Ectodermal cell (in vitro differentiated cells): ENCODE measurements around the gene FTO.

Experiments used
- H3K27ac ChIP-seq: 2 replicates; pipeline ENCODE4 v1.7.0; 2013; ENCODE audit warnings: mild to moderate bottlenecking, low read depth, low read length; ENCODE audit not compliant: insufficient read depth, poor library complexity, severe bottlenecking
- H3K27me3 ChIP-seq: 2 replicates; pipeline ENCODE4 v1.7.0; 2013; ENCODE audit warnings: mild to moderate bottlenecking, low read length; ENCODE audit not compliant: insufficient read depth, control insufficient read depth, poor library complexity, severe bottlenecking
- H3K36me3 ChIP-seq: one replicate; pipeline ENCODE4 v1.7.0; 2013; ENCODE audit warnings: low read length; ENCODE audit not compliant: control insufficient read depth, insufficient read depth
- H3K4me1 ChIP-seq: one replicate; pipeline ENCODE4 v1.7.0; 2013; ENCODE audit warnings: low read length; ENCODE audit not compliant: control insufficient read depth, insufficient read depth
- H3K4me3 ChIP-seq: 2 replicates; pipeline ENCODE4 v1.7.0; 2013; ENCODE audit warnings: low read depth, low read length, control low read depth; ENCODE audit not compliant: insufficient read depth
- H3K9me3 ChIP-seq: 2 replicates; pipeline ENCODE4 v1.7.0; 2013; ENCODE audit warnings: mild to moderate bottlenecking, low read length, moderate library complexity; ENCODE audit not compliant: control insufficient read depth
- WGBS, 2 experiments: methylation state at CpG; one replicate each; pipeline ENCODE4 v1.1.7; 2013; ENCODE audit warnings: missing lambda C conversion rate in 2 of 2; 5-methylcytosine and 5-hydroxymethylcytosine counted together

FTO gene

GRCh38 chr16:53893731-53894435 lies 189.9 kb downstream of the FTO start:
- peaks cover 22% of the 10 kb centered on the region for H3K4me1 ChIP-seq
- no peaks in the 10 kb centered on the region for H3K9me3 ChIP-seq
- H3K27ac ChIP-seq, result no peak overlapping the region
- WGBS, 2 experiments, result 92 to 99% methylated on average over 3 to 4 of the region's 5 CpGs
- no peak overlapping the region for H3K4me3 ChIP-seq
- no peaks in the 10 kb centered on the region for H3K27me3 ChIP-seq
- H3K36me3 ChIP-seq, result peaks cover 2% of the 10 kb centered on the region

- Histone ChIP-seq H3K9me3 (no peaks in the 10 kb centered on the region), H3K27me3 (no peaks in the 10 kb centered on the region)
- whole genome bisulfite sequencing, 2 experiments, result 68 to 83% methylated on average over 2 of the region's 3 CpGs
These were observed 190.7 kb downstream of the FTO start for GRCh38 chr16:53894686-53895085.

GRCh38 chr16:53895433-53895832 lies 191.5 kb downstream of the FTO start:
- no peak overlapping the region for H3K27ac ChIP-seq
- H3K4me3 ChIP-seq, result no peak overlapping the region
- peaks cover 22% of the 10 kb centered on the region for H3K4me1 ChIP-seq
- no peaks in the 10 kb centered on the region for H3K9me3 ChIP-seq
- 36 to 80% methylated on average over 1 to 2 of the region's 2 CpGs for WGBS, 2 experiments
- H3K36me3 ChIP-seq, result no peaks in the 10 kb centered on the region
- no peaks in the 10 kb centered on the region for H3K27me3 ChIP-seq

More at GRCh38 chr16:53894686-53895085, 190.7 kb downstream of the FTO start:
- no peak overlapping the region for H3K27ac ChIP-seq
- H3K4me1 ChIP-seq, result peaks cover 22% of the 10 kb centered on the region
- no peaks in the 10 kb centered on the region for H3K36me3 ChIP-seq
- no peak overlapping the region for H3K4me3 ChIP-seq

- Histone ChIP-seq H3K4me3 (no peak overlapping the region), H3K4me1 (peaks cover 22% of the 10 kb centered on the region), H3K27ac (no peak overlapping the region), H3K27me3 (no peaks in the 10 kb centered on the region), H3K9me3 (no peaks in the 10 kb centered on the region), H3K36me3 (no peaks in the 10 kb centered on the region)
- no CpG with 5 or more reads among the region's 2 CpGs for WGBS, 2 experiments
These were observed 191.9 kb downstream of the FTO start for GRCh38 chr16:53895851-53896250.

- H3K36me3 ChIP-seq, result no peaks in the 10 kb centered on the region
- H3K9me3 ChIP-seq, result no peaks in the 10 kb centered on the region
- H3K27me3 ChIP-seq, result no peaks in the 10 kb centered on the region
- H3K4me1 ChIP-seq, result peaks cover 22% of the 10 kb centered on the region
- WGBS, 2 experiments, result 93 to 95% methylated on average over 7 of the region's 7 CpGs
- H3K4me3 ChIP-seq, result no peak overlapping the region
- no peak overlapping the region for H3K27ac ChIP-seq
These were observed 192.8 kb downstream of the FTO start for GRCh38 chr16:53896722-53897121.

- Histone ChIP-seq H3K27ac (no peak overlapping the region), H3K4me1 (peaks cover 16% of the 10 kb centered on the region)
- WGBS, 2 experiments, result 88 to 100% methylated on average over 1 of the region's 1 CpG
These were observed 195.0 kb downstream of the FTO start for GRCh38 chr16:53898993-53899392.

GRCh38 chr16:53899431-53899830 lies 195.5 kb downstream of the FTO start:
- no peaks in the 10 kb centered on the region for H3K9me3 ChIP-seq
- 90 to 96% methylated on average over 1 of the region's 1 CpG for WGBS, 2 experiments
- no peak overlapping the region for H3K27ac ChIP-seq
- H3K4me3 ChIP-seq, result no peak overlapping the region
- H3K4me1 ChIP-seq, result peaks cover 12% of the 10 kb centered on the region
- no peaks in the 10 kb centered on the region for H3K27me3 ChIP-seq
- no peaks in the 10 kb centered on the region for H3K36me3 ChIP-seq

More at GRCh38 chr16:53898993-53899392, 195.0 kb downstream of the FTO start:
- Histone ChIP-seq H3K9me3 (no peaks in the 10 kb centered on the region), H3K36me3 (no peaks in the 10 kb centered on the region), H3K27me3 (no peaks in the 10 kb centered on the region), H3K4me3 (no peak overlapping the region)

GRCh38 chr16:53900667-53901066 lies 196.7 kb downstream of the FTO start:
- no peaks in the 10 kb centered on the region for H3K9me3 ChIP-seq
- WGBS, 2 experiments, result 94 to 96% methylated on average over 4 of the region's 4 CpGs
- no peak overlapping the region for H3K27ac ChIP-seq

GRCh38 chr16:53901408-53901807 lies 197.5 kb downstream of the FTO start:
- no peaks in the 10 kb centered on the region for H3K27me3 ChIP-seq
- no peak overlapping the region for H3K4me3 ChIP-seq
- no peaks in the 10 kb centered on the region for H3K36me3 ChIP-seq
- no peaks in the 10 kb centered on the region for H3K9me3 ChIP-seq
- no peak overlapping the region for H3K27ac ChIP-seq
- no peaks in the 10 kb centered on the region for H3K4me1 ChIP-seq
- 91 to 96% methylated on average over 2 of the region's 2 CpGs for WGBS, 2 experiments

More at GRCh38 chr16:53900667-53901066, 196.7 kb downstream of the FTO start:
- Histone ChIP-seq H3K4me1 (peaks cover 4% of the 10 kb centered on the region), H3K4me3 (no peak overlapping the region), H3K36me3 (no peaks in the 10 kb centered on the region), H3K27me3 (no peaks in the 10 kb centered on the region)

GRCh38 chr16:53904533-53904932 lies 200.6 kb downstream of the FTO start:
- no peaks in the 10 kb centered on the region for H3K4me1 ChIP-seq
- H3K4me3 ChIP-seq, result no peak overlapping the region
- H3K27me3 ChIP-seq, result no peaks in the 10 kb centered on the region
- no peak overlapping the region for H3K27ac ChIP-seq
- 94 to 96% methylated on average over 6 of the region's 6 CpGs for WGBS, 2 experiments
- no peaks in the 10 kb centered on the region for H3K36me3 ChIP-seq
- H3K9me3 ChIP-seq, result no peaks in the 10 kb centered on the region
